NCI-H2029 (cell line): Measurements from ENCODE around the gene PTGR3.
A peak's percentile ranks its signal among the peaks of the same experiment; 100 is the strongest.

Experiments used
- DNase-seq: peaks from one replicate; lab custom pipeline; 2025; lab: John Stamatoyannopoulos, UW

Gene PTGR3, protein sequence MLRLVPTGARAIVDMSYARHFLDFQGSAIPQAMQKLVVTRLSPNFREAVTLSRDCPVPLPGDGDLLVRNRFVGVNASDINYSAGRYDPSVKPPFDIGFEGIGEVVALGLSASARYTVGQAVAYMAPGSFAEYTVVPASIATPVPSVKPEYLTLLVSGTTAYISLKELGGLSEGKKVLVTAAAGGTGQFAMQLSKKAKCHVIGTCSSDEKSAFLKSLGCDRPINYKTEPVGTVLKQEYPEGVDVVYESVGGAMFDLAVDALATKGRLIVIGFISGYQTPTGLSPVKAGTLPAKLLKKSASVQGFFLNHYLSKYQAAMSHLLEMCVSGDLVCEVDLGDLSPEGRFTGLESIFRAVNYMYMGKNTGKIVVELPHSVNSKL

DNA sequence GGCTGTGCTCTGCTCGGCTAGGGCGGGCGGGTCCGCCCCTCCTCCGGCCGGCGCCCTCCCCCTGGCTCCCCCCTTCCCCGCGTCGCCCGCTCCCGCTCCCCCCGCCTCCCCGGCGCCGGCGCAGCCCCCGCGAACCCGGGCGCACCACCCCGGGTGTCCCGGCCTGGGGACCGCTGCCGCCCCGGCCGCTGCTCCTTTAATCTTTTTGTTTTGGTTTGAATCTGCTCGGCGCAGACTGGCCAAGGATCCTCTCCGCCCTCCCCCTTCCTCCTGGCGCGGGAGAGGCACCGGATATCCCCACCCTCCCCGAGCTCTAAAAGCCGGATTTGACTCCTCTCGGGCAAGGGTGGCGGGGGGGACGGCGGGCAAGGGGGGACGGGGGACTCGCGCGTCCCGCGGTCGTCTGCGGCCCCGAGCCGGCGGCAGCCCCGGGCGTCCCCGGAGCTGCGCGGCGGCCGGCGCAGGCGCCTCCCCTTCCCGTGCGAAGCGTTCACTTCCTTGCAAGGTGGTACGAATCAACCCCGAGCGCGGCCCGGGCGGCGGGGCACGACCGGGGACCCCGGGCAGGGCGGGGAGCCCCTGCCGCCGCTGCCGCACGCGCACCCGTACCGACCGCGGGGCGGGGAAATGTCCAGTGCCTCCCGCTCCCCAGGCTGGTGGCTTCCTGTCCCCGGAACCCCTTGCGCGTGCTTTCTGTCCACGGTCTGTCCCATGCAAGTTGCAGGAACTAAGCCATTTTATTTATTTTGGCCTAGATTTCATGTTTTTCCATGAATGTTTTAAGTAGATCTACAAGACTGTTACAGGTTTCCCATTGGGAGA lies at the start of gene PTGR3:
TSS of gene PTGR3 (minus strand) at position 11 of the 822 bp plus-strand sequence. CDS start 81 bp downstream, outside the sequence.
- DNase-seq: peak; percentile 35

DNA sequence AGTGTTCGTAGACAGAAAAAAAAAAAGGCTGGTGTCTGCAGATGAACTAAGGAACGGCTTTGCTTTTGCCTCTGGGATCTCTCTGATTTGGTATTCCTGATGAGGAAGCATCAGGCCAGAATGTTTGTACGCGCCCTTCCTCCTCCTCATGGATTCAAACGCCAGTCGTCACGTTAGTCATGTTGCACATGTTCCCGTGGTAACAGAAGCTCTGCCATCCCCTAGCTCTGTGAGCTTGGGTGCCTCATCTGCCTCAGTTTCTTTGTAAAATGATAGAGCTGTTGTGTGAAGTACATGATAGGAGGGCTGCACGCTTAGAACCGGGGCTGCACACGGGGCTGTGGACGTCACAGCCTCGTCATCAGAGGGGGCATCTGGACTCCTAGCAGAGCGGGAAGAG lies 48.7 kb upstream of the PTGR3 start:
- DNase-seq: no peak

DNA sequence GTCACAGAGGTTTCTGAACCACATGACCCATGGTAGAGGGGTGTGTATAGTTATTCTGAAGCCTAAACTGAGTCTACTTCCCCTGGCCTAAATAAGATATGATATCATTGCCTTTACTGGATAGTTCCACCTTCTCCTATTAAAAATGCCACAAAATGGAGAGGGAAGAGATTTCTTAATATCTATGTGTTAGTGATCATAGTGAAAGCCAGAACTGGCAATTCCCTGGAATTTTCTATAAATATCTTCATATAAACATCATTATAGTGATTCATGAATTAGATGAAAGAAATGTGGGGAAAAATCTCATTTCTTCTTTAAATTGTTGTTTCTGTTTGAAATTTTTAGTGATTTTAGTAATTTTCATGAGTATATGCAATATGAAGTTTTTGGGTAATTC lies 47.4 kb upstream of the PTGR3 start:
- DNase-seq: no peak

DNA sequence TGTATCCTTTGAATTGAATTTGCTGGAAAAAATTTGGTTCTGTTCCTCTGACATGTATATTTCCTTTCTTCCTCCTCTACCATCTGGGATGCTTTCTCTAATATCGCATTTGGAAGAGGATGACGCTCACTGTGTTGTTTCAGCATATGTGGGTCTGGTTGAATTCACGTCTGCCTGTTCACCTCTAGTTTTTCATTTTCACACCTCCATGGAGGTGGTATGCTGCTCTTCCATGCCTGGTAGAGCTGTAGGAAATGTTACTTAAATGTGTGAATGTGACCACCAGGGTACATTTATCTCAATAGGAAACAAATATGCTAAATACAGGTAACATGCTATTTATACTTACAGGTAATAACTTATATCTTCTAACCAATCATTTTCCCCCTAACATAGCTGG lies 46.2 kb upstream of the PTGR3 start:
- no peak for DNase-seq

DNA sequence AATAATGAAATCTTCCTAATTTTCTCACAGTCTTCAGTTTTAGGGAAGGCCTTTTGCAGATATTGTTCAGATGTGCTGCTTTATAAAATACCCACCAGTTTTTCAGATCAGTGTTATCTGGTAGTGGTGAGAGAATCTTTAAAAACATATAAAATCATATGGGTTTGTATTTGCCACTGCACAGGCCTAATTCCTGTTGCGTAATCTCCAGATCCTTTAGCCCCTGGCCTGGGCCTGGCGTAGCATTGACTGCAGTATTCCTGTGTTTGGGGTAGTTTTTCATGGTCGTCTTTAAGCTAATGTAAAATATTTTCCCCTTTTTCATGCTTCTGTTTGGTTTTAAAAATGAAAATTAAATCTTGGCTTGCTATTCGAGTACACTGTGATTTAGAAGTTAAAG lies 44.8 kb upstream of the PTGR3 start:
- DNase-seq: no peak

DNA sequence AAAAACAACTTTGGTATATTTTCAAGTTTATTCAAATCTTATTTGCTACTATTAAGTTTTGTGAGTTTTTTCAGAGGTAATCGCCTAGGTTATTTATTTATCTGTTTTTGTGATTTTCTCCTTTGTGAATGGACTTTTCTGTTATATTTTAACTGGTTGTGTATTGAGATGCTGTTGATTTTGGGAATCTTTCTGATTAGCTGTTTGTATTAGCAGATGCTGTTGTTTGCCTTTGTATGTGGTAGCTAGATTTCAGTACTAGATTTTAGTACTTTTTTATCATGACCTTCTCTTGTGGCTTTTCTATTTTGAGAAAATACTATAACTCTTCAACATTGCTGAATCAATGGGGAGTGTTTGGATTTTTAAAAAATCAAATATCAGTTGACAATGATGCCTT lies 44.1 kb upstream of the PTGR3 start:
- no peak for DNase-seq

DNA sequence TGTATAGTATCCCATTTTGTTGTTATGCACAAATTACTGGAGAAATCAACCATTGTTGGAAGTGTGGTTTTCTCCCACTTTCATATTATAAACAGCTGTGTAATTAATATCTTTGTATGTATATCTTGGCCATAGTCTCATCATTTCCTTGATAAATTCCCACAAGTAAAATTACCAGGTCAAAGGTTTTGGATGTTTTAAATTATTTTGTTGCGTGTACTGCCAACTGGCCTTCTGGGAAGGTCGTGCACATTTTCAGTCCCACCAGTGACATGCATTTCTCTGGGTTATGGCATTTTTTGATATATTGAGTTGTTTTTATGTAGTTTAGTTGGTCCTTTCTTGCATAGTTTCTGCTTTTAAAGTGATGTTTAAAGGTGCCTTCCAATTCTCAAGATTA lies 43.2 kb upstream of the PTGR3 start:
- DNase-seq: no peak

DNA sequence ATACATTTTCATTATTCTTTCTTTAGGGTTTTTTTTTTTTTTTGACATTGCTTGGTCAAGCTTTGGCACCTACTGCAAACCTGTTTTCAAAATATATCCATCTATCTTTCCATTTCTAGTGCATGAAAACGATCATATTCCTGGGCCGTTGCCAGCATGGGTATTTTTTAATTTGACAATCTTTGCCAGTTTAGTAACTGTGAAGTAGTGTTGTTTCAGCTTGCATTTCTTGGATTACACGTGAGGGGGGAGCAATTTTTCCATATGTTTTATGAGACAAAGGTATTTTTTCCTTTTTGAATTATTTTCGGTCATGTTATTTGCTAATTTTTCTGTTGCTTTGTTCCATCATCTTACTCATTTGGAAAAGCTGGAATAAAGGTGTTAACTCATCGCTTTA lies 42.5 kb upstream of the PTGR3 start:
- no peak for DNase-seq

DNA sequence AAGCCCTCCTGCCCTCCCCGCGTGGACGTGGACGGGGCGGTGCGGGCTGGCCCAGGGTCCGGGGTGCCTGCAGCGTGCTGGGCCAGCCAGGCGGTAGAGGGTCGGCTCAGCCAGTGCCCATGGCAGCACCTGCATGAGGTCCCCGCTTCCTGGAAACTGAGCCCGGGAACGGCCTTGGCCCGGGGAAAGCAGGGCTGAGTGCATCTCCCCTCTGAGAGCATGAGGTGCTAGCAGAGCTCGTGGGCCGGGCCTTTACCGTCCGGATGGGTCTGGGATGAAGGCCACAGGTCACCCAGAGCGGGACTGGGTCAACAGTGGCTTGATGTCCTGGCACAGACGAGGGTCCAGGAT lies 41.5 kb upstream of the PTGR3 start:
- no peak for DNase-seq

DNA sequence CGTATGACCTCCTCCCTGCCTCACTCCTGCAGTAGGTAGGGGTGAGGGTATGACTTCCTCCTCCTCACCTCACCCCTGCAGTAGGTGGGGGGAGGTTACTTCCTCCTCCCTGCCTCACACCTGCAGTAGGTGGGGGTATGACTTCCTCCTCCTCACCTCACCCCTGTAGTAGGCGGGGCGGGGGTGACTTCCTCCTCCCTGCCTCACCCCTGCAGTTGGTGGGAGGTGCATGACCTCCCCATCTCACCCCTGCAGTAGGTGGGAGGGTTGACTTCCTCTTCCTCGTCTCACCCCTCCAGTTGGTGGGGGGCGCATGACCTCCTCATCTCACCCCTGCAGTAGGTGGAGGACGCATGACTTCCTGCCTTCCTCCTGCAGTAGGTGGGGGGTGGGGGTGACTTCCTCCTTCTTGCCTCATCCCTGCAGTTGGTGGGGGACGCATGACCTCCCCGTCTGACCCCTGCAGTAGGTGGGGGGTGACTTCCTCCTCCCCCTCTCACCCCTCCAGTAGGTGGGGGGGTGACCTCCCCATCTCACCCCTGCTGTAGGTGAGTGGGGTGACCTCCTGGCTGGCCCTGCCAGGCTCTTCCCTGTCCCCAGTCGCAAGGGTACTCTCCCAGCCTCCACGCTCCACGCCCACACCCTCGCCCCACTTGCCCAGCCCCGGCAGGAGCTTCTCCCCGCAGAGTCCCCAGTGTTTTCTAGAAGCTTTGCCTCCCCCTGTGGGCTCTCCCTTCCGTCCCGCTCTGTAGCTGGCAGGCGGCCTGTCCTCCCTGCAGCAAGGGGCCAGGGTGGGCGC lies 40.9 kb upstream of the PTGR3 start:
- DNase-seq: no peak

DNA sequence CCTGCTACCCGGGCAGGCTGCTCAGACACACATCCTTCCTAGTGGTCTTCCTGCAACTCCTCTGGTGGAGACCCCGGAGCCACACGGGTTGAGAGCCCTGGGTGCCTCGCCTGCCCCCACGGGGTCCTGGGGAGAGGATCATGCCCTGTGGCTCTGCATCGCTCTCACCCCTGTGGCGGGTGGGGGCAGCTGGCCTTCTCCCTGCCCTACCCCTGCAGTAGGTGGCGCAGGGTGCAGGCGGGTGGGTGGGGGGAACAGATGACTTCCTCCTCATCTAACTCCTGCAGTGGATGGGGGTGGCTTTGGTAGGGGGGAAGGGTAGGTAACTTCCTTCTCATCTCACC lies 40.2 kb upstream of the PTGR3 start:
- DNase-seq: no peak

DNA sequence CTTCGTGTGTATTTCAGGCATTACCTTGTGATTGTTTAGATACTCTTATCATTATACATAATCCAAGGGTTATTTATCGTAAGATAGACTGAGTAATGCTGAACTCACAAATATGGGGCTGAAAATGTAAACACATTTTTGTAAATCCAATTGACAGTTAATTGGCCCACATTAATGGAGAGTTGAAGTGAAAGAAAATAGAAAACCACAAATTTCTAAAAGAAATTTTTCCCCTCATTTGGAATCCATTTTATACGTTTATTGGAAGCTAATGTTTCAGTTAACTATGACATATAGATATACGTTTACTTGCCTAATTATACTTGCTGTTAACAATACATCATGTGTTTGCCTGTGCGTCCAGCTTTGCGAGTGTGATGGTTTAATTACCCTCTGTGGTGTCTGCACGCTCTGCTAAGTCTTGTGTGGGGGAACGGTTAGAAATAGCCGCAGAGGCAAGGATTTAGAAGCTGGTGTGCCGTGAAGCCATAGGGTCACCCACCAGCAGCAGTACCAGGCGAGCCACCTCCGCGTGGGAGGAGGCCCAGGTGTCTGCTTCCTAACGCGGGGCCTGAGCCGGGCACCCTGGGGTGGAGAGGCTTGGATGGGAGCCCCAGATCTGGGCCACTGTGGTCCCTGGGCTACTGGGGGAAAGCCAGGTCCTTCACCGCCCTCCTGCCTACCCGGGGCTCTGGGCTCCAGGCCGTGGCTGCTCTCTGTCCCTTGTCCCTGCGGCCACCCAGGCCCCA lies 39.7 kb upstream of the PTGR3 start:
- DNase-seq: no peak

DNA sequence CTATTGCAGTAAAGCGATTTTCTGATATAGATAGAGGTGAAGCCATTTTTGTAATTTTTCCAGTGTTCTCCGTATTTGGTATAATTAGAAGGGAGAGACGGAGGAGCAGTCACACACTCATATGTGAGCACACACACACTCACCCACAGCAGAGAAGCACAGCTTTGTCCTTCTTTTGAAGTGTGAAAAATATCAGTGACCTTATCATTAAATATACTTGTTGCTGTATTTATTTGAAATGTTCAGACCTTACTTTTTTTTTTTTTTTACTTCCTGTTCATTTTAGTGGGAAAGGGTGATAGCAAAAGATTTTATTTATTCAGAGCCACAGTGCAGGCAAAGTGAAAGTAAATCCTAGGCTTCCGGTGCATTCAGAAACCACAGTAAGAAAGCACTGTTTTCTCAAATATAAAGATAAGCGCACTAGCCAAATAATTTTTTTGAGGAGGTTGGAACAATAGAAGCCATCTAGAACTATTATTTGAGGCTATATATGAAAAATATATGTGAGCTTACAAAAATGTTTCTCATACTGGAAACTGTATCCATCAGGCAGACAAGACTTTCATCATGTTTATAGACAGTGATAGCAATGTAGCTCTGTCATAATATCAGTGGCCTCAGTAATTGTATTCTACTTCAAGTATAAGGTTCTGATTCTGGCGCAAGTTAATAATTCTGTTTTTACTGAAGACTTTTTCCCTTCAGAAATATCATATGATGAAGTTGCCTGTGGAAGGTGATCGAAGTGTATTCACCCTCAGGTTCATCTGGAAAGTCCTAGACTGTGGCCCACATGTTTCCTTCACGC lies 38.9 kb upstream of the PTGR3 start:
- DNase-seq: no peak

DNA sequence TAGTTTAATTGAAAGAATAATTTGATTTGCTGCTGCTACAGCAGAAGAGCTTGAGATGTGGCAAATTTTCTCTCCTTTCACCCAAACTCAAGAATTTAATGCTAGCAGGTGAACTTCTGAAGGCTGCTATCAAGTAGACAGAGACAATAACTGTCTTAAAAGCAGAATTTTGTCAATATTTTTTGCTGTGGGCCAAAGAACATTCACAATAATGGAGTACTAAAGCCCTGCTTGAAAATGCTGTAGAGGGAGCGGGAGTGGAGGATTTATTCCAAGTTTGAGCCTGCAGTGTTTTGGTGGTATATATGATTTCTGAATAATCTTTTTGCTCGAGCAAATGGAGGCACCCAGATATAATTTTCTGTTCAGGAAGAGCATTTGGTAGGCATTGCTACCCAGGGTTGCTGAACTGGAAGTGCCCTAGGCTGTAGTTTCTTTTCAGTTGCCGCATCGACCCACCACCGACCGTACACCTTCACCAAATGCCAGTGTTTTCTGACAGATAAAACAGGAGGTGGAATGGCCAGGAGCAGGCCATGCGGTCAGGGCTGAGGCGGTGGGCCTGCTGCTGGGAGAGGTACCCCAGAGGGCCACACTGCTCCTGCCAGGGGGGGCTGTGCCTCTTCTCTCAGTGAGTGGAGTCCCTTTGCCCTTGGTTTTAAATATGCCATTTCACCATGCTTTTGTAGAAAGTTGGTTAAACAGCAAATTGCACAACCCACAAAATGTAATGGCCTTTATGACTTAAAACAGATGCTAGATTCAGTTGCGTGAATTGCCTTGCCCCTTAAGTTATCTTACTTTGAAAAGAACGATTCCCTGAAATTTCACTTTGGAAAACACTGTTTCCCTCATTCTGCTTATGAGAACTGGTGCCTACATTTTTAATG lies 38.0 kb upstream of the PTGR3 start:
- DNase-seq: no peak

DNA sequence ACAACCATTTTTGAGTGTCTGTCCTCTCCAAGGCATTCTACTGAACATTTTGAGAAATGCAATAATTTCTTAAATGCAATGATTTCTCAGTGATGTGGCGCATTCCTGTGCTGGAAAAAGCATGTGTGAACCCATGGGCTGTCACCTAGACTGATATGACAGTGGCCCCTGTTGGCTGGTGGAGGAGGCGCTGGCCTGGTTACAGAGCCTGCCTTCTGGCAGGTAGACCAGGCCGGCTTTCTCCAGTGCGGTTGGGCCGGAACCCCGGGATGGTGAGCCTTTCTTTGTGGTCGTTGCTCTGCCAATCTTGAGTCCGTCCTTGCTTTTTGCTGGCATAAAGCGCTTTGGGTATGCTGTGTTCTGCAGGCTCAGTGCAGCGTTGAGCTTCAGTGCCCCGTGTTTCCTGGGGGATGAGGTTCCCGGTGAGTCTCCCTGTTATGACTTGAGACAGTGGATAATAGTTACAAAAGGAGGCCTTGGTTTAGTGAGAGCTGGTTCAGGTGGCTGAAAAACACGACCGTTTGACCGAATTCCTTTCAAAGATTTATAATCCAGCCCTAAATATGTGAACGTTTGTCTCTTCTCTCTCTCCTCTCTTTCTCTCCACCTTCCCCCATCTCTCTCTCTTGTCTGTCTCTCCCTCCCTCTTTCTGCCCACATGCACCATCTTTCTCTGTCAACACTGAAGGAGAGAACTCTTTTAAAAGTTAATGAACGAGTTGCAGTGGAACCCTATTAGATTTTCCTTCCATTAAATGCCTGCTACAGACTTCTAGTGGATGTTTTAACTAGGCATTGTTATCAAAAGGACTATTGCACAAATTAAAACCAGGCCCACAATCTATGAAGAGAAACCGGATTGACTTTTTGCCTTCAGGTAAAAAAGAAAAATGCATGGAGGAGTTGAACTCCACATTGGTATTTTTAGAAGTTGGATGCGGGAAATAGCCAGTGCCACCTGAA lies 35.7 kb upstream of the PTGR3 start:
- DNase-seq: no peak

DNA sequence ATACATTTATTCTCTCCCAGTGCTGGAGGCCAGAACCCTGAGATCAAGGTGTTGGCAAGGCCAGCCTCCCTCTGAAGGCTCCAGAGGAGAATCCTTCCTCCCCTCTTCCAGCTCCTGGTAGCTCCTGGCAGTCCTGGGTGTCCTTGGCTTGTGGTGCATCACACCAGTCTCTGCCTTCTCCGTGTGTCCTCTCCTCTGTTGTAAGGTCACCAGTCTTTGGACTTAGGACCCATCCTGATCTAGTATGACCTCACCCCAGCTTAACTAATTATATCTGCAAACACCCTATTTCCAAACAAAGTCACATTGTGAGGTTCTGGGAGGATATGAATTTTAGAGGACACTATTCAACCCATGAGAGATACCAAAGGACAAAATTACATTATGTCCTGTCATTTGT lies 32.8 kb upstream of the PTGR3 start:
- no peak for DNase-seq

DNA sequence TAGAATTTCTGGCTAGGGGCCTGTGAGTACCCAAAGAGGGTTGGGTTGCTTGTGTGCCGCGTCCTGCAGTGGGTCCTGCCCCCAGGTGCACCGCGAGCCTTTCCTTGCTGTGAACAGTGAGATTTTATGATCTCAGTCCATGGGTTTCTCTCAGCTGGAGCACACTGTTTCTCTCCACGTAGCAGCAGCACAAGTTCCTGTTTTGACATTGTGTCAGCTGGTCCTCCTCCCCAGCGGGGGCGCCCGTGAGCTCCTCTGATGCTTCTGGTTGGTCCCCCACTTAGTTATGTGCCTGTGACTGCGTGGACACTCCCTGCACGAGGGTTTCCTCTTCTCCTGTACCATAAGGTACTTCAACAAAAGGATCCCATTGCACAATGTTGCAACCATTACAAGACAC lies 31.5 kb upstream of the PTGR3 start:
- no peak for DNase-seq

DNA sequence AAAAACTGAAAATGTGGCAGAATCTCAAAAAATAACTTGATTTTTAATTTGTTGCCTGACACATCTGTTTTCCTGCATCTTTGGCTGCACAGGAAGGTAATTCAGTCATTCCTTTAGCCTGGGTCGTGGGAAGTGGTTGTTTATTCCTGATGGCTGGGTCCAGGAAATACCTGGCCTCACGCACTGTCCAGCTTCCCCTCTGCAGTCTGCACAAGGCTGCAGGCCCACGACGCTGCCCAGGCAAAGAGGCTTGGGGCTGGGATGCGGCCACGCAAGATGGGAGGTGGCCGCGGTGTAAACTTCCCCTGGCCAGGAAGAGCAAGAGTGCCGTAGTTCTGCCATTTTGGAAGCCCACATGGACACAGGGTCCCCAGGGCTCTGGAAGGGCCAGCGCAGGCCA lies 29.8 kb upstream of the PTGR3 start:
- DNase-seq: no peak

DNA sequence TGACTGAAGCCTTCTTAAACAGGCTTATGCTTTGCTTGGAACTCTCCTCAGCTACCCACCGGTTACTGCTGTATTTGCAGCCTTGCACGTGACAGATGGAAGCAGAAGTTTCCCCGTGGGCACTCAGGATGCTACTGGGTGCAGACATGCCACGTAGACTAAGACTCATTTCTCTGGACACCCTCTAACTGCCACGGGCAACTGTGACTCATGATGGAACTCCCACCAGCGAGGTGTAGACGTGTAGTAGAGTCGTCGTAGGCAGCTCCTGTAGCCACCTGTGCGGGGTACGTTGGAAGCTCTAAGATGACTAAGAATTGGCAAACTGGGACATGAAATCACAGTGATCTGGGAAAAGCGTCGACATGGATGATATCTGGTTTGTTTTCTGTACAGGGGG lies 29.2 kb upstream of the PTGR3 start:
- DNase-seq: no peak
